ENCODE data around the gene QRICH2. TPM values are rescaled to one million over a fixed set of nuclear protein-coding genes. Genes with fewer than 3 reads are reported as not detected.

QRICH2 gene
- total RNA-seq, 1 donor from 2014 or later: 2.1 TPM

- H3K27me3 ChIP-seq (ENCODE audit: control insufficient read depth, insufficient read depth, low read length): no peaks in the 10 kb centered on the region
- FAIRE-seq (no peak), DNase-seq (ENCODE audit: low read depth) (no peak)
- no peak for TF ChIP-seq CTCF (IDR thresholded peaks at IDR 0.05; ENCODE audit: insufficient read depth, low read length, severe bottlenecking)
- H3K36me3 ChIP-seq (ENCODE audit: control insufficient read depth, insufficient read depth, low read length): peaks cover 1% of the 10 kb centered on the region
- no peak overlapping the region for H3K4me3 ChIP-seq (ENCODE audit: low read depth, low read length)
Measured at GRCh38 chr17:76345377-76345974, 37.4 kb upstream of the QRICH2 start.

GRCh38 chr17:76343106-76343505 is 35.0 kb upstream of the QRICH2 start:
- Histone ChIP-seq H3K36me3 (ENCODE audit: control insufficient read depth, insufficient read depth, low read length) (peaks cover 1% of the 10 kb centered on the region), H3K27me3 (ENCODE audit: control insufficient read depth, insufficient read depth, low read length) (no peaks in the 10 kb centered on the region), H3K4me3 (ENCODE audit: low read depth, low read length) (no peak overlapping the region)
- no peak for TF ChIP-seq CTCF (IDR thresholded peaks at IDR 0.05; ENCODE audit: insufficient read depth, low read length, severe bottlenecking)
- DNase-seq (ENCODE audit: low read depth): no peak
- no peak for FAIRE-seq

- Histone ChIP-seq H3K27me3 (ENCODE audit: control insufficient read depth, insufficient read depth, low read length) (no peaks in the 10 kb centered on the region), H3K36me3 (ENCODE audit: control insufficient read depth, insufficient read depth, low read length) (peaks cover 1% of the 10 kb centered on the region), H3K4me3 (ENCODE audit: low read depth, low read length) (no peak overlapping the region)
- TF ChIP-seq CTCF (IDR thresholded peaks at IDR 0.05; ENCODE audit: insufficient read depth, low read length, severe bottlenecking): no peak
- no peak for DNase-seq (ENCODE audit: low read depth)
- FAIRE-seq: no peak
Measured at GRCh38 chr17:76341301-76341700, 33.2 kb upstream of the QRICH2 start.

GRCh38 chr17:76337413-76337777 is 29.3 kb upstream of the QRICH2 start:
- FAIRE-seq (no peak), DNase-seq (ENCODE audit: low read depth) (no peak)
- Histone ChIP-seq H3K4me3 (ENCODE audit: low read depth, low read length) (no peak overlapping the region), H3K36me3 (ENCODE audit: control insufficient read depth, insufficient read depth, low read length) (no peaks in the 10 kb centered on the region), H3K27me3 (ENCODE audit: control insufficient read depth, insufficient read depth, low read length) (no peaks in the 10 kb centered on the region)
- no peak for TF ChIP-seq CTCF (IDR thresholded peaks at IDR 0.05; ENCODE audit: insufficient read depth, low read length, severe bottlenecking)

GRCh38 chr17:76336756-76337412 is 28.8 kb upstream of the QRICH2 start:
- no peaks in the 10 kb centered on the region for H3K27me3 ChIP-seq (ENCODE audit: control insufficient read depth, insufficient read depth, low read length)
- H3K36me3 ChIP-seq (ENCODE audit: control insufficient read depth, insufficient read depth, low read length): no peaks in the 10 kb centered on the region
- DNase-seq (ENCODE audit: low read depth) (no peak), FAIRE-seq (no peak)
- H3K4me3 ChIP-seq (ENCODE audit: low read depth, low read length): no peak overlapping the region
- no peak for TF ChIP-seq CTCF (IDR thresholded peaks at IDR 0.05; ENCODE audit: insufficient read depth, low read length, severe bottlenecking)
